DND-41 (cell line): ENCODE measurements around the gene NAT10.

Experiments
- EZH2 ChIP-seq: IDR thresholded peaks from 3 replicates; pipeline ENCODE4 v1.6.1; 2012; ENCODE audit warnings: borderline replicate concordance, low read depth, mild to moderate bottlenecking, moderate library complexity, low read length, inconsistent platforms; ENCODE audit not compliant: severe bottlenecking
- TF ChIP-seq, protein P1 (sequence below): IDR thresholded peaks from 2 replicates; pipeline ENCODE4 v1.5.1; 2012; ENCODE audit warnings: borderline replicate concordance, low read length, moderate library complexity, mild to moderate bottlenecking; ENCODE audit not compliant: poor library complexity, severe bottlenecking; ENCODE audit errors: extremely low read depth

DNA sequence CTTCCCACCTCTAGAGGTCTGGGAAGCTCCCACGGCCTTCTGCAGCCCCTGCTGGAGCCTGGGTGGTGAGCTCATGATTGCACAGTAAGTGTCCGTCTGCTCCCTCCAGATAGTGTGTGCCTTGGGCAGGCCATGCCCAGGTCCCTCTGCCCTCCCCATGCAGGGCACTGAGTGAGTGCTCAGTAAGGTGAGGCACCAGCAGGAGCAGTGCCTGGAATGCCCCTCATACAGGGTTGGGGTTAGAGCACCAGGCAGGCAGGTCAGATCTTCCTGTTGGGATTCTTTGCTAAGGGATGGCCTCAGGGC is 50.3 kb downstream of the NAT10 start:
- TF ChIP-seq, protein P1, sequence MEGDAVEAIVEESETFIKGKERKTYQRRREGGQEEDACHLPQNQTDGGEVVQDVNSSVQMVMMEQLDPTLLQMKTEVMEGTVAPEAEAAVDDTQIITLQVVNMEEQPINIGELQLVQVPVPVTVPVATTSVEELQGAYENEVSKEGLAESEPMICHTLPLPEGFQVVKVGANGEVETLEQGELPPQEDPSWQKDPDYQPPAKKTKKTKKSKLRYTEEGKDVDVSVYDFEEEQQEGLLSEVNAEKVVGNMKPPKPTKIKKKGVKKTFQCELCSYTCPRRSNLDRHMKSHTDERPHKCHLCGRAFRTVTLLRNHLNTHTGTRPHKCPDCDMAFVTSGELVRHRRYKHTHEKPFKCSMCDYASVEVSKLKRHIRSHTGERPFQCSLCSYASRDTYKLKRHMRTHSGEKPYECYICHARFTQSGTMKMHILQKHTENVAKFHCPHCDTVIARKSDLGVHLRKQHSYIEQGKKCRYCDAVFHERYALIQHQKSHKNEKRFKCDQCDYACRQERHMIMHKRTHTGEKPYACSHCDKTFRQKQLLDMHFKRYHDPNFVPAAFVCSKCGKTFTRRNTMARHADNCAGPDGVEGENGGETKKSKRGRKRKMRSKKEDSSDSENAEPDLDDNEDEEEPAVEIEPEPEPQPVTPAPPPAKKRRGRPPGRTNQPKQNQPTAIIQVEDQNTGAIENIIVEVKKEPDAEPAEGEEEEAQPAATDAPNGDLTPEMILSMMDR: no peak
- TF ChIP-seq EZH2: no peak
